Stimulated activated naive CD8-positive, alpha-beta T cell treated with anti-CD3 and anti-CD28 coated beads, Interleukin-15, amount 100 ng/mL, for 72 hours (primary cell): ENCODE data around the gene GRB2.
"Not testable (repeated sequence)": the region's sequence is repeated elsewhere in the genome, so short reads cannot be mapped to it uniquely, and the experiment has no call there.

Experiments used
- ATAC-seq: fragments of 150-1000 bp; cut with Tn5 transposase; 2 replicates; pipeline ENCODE4 v1.10.0; 2021; ENCODE audit warnings: mild to moderate bottlenecking, moderate library complexity
- DNase-seq, 2 donors: peaks; one replicate each; pipeline ENCODE4 v3.0.0; 2021 to 2022
- H3K27ac Mint-ChIP-seq, 2 donors: one replicate each; pipeline ENCODE4 v1.8.0; 2022; ENCODE audit warnings: mild to moderate bottlenecking in 2 of 2, mixed read lengths in 2 of 2, moderate library complexity in 2 of 2
- H3K27me3 Mint-ChIP-seq: one replicate; pipeline ENCODE4 v1.8.0; 2022; ENCODE audit warnings: mixed read lengths
- H3K4me1 Mint-ChIP-seq: one replicate; pipeline ENCODE4 v1.8.0; 2022; ENCODE audit warnings: mild to moderate bottlenecking, mixed read lengths
- H3K4me3 Mint-ChIP-seq, 2 donors: one replicate each; pipeline ENCODE4 v1.8.0; 2022; ENCODE audit warnings: mild to moderate bottlenecking in 2 of 2, mixed read lengths in 2 of 2, moderate library complexity in 1 of 2
- H3K9me3 Mint-ChIP-seq, 2 donors: one replicate each; pipeline ENCODE4 v1.8.0; 2022; ENCODE audit warnings: mixed read lengths in 2 of 2

GRB2 gene

DNA sequence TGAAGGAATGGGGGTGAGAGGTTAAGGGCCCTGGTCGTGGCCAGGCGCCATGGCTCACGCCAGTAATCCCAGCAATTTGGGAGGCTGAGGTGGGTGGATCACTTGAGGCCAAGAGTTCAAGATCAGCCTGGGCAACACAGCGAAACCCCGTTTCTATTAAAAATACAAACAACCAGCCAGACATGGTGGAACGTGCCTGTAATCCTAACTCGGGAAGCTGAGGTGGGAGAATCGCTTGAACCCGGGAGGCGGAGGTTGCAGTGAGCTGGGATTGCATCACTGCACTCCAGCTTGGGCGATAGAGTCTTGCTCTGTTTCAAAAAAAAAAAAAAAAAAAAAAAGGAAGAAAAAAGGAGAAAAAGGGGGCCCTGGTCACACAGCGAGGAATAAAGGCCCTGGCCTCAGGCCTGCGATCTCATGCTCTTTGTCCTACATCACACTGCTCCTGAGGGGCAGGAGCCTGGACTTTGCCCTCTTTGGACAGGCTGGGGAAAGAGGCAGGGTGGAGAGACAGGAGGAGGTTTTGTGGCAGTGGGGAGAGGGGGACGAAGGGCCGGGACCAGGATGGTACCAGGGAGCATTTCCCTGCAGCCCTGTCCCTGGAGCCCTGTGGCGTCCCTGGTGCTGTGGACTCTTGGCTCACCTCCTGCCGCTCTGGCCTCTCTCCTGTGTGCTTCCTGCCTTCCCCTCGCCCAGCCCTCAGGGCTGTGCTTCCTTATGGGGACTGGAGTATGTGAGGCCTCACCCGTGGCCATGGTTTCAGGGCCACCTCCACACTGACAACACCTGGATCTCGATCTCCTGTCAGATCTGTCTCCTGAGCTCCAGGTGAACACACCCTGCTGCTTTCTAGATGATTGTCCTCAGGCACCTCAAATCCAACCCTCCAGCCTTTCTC, 96.5 kb downstream of the GRB2 start:
- no peak for DNase-seq
- Mint-ChIP-seq H3K4me1 (peaks cover 26% of the 10 kb centered on the region), H3K9me3 (no peaks in the 10 kb centered on the region), H3K27me3 (no peaks in the 10 kb centered on the region), H3K27ac (peak overlapping the region in 1 of 2 donors; percentile 91), H3K4me3 (no peak overlapping the region)
- no peak for ATAC-seq

- Mint-ChIP-seq H3K27me3 (no peaks in the 10 kb centered on the region), H3K27ac (peak overlapping the region in 1 of 2 donors; percentile 64), H3K4me1 (peaks cover 18% of the 10 kb centered on the region), H3K4me3 (no peak overlapping the region), H3K9me3 (no peaks in the 10 kb centered on the region)
- no peak for ATAC-seq
- no peak for DNase-seq
These were observed 97.3 kb downstream of the GRB2 start for GRCh38 chr17:75307957-75308731.

- Mint-ChIP-seq H3K4me1 (peaks cover 13% of the 10 kb centered on the region), H3K9me3 (no peaks in the 10 kb centered on the region), H3K4me3 (no peak overlapping the region), H3K27me3 (no peaks in the 10 kb centered on the region), H3K27ac (no peak overlapping the region)
- ATAC-seq (no peak), DNase-seq (no peak)
These were observed 103.8 kb downstream of the GRB2 start for GRCh38 chr17:75301502-75302206.

- Mint-ChIP-seq H3K27me3 (no peaks in the 10 kb centered on the region), H3K9me3 (no peaks in the 10 kb centered on the region), H3K27ac (no peak overlapping the region), H3K4me1 (peaks cover 19% of the 10 kb centered on the region), H3K4me3 (no peak overlapping the region)
- DNase-seq: no peak
- ATAC-seq: no peak
These were observed 104.4 kb downstream of the GRB2 start for GRCh38 chr17:75301049-75301448.

GRCh38 chr17:75300280-75300679, 105.2 kb downstream of the GRB2 start:
- no peaks in the 10 kb centered on the region for H3K9me3 Mint-ChIP-seq
- H3K27me3 Mint-ChIP-seq: no peaks in the 10 kb centered on the region
- no peak overlapping the region for H3K27ac Mint-ChIP-seq
- H3K4me1 Mint-ChIP-seq: peaks cover 27% of the 10 kb centered on the region
- DNase-seq (no peak), ATAC-seq (no peak)
- H3K4me3 Mint-ChIP-seq: no peak overlapping the region

DNA sequence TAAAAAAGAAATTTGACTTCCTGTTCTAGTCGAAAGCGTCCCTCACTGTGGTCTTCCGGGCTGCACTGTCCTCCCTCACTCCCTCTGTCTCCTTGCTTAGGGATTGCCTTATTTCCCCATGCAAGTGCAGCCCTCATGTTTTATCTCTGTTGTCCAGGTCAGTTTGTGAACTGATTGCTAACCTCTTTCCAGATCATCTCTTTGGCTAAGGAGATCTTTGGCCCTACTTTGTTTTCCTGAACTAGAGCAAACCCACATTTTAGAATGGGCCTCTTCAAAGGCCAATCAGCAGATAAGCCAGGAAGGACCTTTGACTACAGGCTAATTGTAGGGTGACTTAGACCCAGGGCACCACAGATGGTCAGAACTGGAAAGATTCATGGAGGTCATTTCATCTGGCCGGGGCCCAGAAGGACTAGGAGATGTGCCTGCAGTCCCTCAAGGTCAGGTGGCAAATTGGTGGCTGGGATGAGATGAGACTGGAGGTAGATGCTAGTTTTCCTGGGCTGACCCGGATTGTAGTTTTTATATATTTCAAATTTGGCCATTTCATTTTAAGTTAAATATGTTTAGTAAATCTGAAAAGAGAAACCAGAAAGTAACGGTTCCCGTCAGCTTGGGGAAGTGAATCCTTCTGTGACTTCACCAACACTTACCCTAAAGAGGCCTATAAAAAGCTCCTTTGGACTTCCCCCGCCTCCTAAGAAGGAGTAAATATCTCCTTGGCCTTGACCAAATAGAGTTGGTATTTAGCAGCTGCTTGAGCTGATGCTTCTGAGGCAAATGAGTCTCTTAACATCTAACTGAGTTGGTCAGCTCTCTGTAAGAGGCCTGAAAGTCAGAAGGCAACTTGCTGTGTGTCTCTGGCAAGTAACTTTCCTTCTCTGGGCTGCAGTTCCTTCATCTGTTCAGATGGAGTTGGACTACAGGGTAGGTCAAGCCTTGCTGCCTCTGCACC, 110.0 kb downstream of the GRB2 start:
- peaks cover 48% of the 10 kb centered on the region for H3K4me1 Mint-ChIP-seq
- no peaks in the 10 kb centered on the region for H3K9me3 Mint-ChIP-seq
- no peaks in the 10 kb centered on the region for H3K27me3 Mint-ChIP-seq
- ATAC-seq: peak; percentile 94
- peak overlapping the region; percentile 50 to 66 for H3K4me3 Mint-ChIP-seq
- DNase-seq: peak in 1 of 2 donors; percentile 61
- H3K27ac Mint-ChIP-seq: peak overlapping the region; percentile 42 to 96

DNA sequence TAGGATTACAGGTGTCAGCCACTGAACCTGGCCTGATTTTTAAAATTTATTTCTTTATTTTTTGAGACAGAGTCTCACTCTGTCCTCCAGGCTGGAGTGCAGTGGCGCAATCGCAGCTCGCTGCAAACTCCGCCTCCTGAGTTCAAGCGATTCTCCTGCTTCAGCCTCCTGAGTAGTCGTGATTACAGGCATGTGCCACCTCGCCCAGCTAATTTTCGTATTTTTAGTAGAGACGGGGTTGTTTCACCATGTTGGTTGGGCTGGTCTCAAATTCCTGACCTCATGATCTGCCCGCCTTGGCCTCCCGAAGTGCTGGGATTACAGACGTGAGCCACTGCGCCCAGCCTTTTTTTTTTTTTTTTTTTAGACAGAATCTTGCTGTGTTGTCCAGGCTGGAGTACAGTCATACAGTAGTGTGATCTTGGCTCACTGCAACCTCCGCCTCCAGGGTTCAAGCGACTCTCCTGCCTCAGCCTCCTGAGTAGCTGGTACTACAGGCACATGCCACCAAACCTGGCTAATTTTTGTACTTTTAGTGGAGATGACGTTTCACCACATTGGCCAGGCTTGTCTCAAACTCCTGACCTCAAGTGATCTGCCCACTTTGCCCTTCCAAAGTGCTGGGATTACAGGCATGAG, 112.5 kb downstream of the GRB2 start:
- H3K9me3 Mint-ChIP-seq, H3K27me3 Mint-ChIP-seq, ATAC-seq, DNase-seq, H3K4me3 Mint-ChIP-seq: not testable (repeated sequence)
- Mint-ChIP-seq H3K27ac (peak overlapping the region in 1 of 2 donors; percentile 33), H3K4me1 (peaks cover 57% of the 10 kb centered on the region)

DNA sequence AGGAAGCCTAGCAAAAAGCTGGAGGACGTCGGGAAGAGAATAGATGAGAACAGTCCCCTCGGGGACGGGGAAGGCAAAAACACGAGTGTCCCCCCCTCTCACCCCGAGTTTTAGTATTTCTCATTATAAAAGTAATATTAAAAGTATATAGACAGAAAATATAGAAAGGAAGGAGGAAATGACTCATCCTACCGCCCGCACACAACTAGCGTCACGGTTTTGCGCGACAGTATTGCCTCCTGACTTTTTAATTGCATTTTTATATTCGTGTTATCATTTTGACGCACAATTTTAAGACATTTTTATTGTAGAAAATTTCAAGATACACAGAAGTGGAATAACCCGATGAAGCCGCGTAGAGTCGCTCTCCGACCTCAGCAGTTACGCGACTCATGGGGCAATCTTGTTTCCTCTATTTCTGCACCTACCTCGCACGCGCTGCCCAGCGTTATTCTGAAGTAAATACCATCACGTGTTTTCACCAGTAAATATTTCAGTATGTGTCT, 115.6 kb downstream of the GRB2 start:
- Mint-ChIP-seq H3K4me3 (peak overlapping the region; percentile 97 to 98), H3K9me3 (no peaks in the 10 kb centered on the region), H3K27me3 (no peaks in the 10 kb centered on the region), H3K27ac (peak overlapping the region; percentile 97 to 100), H3K4me1 (peaks cover 46% of the 10 kb centered on the region)
- ATAC-seq (peak; percentile 41), DNase-seq (peak in 1 of 2 donors; percentile 86)

DNA sequence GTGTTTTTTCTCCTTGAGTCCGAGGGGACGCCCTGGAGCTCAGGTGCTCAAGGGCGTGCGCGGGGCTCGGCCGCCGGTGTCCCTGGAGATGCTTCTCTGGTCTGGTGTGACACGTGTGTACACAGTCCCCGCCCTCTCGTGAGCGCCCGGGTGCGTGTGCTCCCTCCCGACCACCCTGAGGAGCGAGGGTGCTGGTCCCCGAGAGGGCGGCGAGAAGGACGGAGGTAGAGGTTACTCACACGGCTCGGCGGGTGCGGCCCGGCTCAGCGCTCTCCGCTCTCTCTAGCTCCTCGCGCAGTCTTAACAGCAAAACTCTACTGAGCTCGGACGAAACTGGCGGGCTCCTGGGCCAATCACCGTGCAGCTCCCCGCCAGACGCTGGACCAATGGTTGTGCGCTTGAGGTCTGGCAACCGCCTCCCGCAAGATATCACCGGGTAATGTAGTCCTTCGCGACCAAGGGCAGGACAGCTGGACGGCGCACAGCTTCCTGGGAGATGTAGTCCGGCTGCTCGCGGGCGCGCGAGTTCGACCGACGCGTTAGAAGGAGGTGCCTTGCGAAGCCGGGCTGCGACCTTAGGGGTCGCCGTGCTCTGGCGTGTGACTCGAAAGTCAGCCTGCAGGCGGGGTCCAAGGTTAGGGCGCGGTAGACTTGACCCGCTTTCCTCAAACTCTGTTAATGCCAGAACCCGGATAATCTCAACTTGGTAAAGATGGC, 116.2 kb downstream of the GRB2 start, which contains the start of gene SLC25A19:
SLC25A19 (minus strand) TSS at position 319 of the 717 bp plus-strand sequence. CDS start 2,669 bp downstream, outside the sequence.
- DNase-seq: peak; percentile 97 to 99
- Mint-ChIP-seq H3K4me1 (peaks cover 40% of the 10 kb centered on the region), H3K27ac (peak within 1 kb of the TSS; percentile 97 to 100), H3K27me3 (no peaks in the 10 kb centered on the region), H3K4me3 (peak within 1 kb of the TSS; percentile 97 to 98), H3K9me3 (no peaks in the 10 kb centered on the region)
- ATAC-seq: peak; percentile 95

- Mint-ChIP-seq H3K9me3 (no peaks in the 10 kb centered on the region), H3K4me1 (peaks cover 40% of the 10 kb centered on the region), H3K27me3 (no peaks in the 10 kb centered on the region), H3K4me3 (peak overlapping the region; percentile 97 to 98), H3K27ac (peak overlapping the region; percentile 97 to 100)
- peak; percentile 35 for ATAC-seq
- no peak for DNase-seq
These were observed 116.7 kb downstream of the GRB2 start for GRCh38 chr17:75288770-75289114.

GRCh38 chr17:75288359-75288758, 117.1 kb downstream of the GRB2 start:
- Mint-ChIP-seq H3K4me1 (peaks cover 43% of the 10 kb centered on the region), H3K27me3 (no peaks in the 10 kb centered on the region), H3K27ac (peak overlapping the region; percentile 41 to 97), H3K9me3 (no peaks in the 10 kb centered on the region), H3K4me3 (peak overlapping the region; percentile 97 to 98)
- ATAC-seq (no peak), DNase-seq (no peak)

- Mint-ChIP-seq H3K9me3 (no peaks in the 10 kb centered on the region), H3K4me3 (no peak overlapping the region), H3K27me3 (no peaks in the 10 kb centered on the region), H3K4me1 (peaks cover 45% of the 10 kb centered on the region), H3K27ac (no peak overlapping the region)
- ATAC-seq (no peak), DNase-seq (no peak)
These were observed 118.3 kb downstream of the GRB2 start for GRCh38 chr17:75287221-75287620.

GRCh38 chr17:75285123-75285522, 120.4 kb downstream of the GRB2 start:
- Mint-ChIP-seq H3K9me3 (no peaks in the 10 kb centered on the region), H3K27me3 (no peaks in the 10 kb centered on the region), H3K27ac (no peak overlapping the region), H3K4me3 (no peak overlapping the region), H3K4me1 (peaks cover 30% of the 10 kb centered on the region)
- DNase-seq (no peak), ATAC-seq (no peak)
